HG03457 (cell line): ENCODE measurements around the gene SMG6.

Experiments used
- ATAC-seq: cut with Tn5 transposase; IDR thresholded peaks from one replicate; pipeline ENCODE4 v1.9.1; 2021; ENCODE audit warnings: moderate number of reproducible peaks; ENCODE audit not compliant: unreplicated experiment

The SMG6 gene

GRCh38 chr17:2064520-2064971 lies 239.0 kb downstream of the SMG6 start:
- ATAC-seq: no peak

DNA sequence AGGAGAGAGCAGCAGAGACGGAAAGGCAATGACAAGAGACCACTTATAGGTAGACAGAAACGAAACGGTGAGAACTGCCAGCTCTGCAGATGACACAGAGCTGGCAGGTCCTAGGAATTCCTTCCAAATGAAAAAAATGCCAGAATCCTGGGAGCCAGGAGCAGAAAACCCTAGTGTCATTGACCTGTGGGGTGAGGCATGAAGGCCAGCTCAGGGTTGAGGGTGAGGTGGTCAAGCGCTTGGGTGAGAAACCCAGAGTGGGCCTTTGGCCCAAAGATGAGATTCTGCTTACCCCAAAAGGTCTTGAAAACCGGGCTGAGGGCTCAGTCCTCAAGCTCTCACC lies 239.5 kb downstream of the SMG6 start:
- ATAC-seq: no peak

DNA sequence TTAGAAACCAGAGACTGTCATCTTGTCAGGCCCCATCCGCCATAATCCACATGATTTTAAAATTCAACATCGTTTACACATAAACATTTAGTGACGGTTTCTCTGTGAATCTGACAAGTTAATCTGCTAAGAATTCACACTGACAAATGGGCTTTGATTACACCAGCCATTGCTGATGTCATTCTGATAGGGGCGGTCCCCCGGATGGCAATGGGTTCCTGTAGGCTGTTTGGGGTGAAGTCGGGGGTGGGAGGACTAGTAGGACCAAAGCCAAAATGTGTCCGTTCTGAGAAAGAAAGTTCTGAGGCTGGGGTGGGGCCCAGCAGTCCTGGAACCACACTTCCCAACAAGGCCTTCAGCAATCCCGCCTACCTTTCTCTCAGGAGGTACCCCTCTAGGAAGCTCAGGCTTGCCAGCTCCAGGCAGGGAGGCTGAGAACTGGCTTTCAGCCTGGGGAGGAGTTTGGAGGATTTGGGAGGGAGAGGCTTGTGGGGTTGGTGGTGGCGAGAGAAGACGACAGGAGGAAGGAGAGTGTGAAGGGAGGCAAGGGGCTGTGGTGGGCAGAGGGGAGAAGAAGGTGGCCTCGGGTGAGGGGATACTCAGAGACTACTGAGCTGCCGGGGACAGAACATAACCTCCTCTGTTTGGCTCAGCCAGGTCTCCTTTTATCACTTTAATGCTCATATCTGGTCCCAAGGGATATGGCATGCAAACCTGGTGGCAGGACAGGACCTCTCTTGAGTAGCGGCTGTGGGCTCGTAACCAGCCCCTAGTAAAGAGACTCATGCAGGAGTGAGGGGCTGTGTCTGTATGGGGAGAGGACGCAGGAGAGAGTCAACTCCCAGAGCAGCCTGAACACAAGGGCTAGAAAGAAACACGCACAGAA lies 240.1 kb downstream of the SMG6 start:
- no peak for ATAC-seq

- ATAC-seq: no peak
Observed at GRCh38 chr17:2062571-2063183, 240.9 kb downstream of the SMG6 start.

DNA sequence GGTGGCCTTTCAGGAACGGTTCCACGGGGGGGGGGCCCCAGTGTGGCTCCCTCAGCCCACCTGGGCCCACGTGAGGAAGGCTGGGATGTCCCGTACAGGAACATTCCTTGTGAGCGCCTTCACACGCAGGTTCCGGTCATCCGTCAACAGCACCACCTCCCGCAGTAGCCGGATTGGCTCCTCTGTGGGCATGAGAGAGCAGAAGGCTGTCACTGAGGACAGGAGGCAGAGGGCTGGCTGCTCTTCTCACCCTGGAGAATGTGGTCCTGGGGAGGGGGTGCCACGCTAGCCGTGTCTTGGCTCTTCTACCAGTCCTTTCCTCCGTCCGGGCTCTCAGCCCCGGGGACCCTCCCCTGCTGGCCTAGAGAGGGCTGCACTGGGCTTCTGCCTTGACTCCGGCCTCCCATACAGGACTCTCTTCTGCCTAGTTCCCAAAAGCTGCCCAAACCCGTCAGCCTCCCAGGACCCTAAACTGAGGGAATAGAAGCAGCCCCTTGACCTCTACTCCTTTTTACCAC lies 242.1 kb downstream of the SMG6 start:
- no peak for ATAC-seq

- ATAC-seq: no peak
Observed at GRCh38 chr17:2060681-2061440, 242.7 kb downstream of the SMG6 start.

GRCh38 chr17:2060385-2060658 lies 243.3 kb downstream of the SMG6 start:
- no peak for ATAC-seq

DNA sequence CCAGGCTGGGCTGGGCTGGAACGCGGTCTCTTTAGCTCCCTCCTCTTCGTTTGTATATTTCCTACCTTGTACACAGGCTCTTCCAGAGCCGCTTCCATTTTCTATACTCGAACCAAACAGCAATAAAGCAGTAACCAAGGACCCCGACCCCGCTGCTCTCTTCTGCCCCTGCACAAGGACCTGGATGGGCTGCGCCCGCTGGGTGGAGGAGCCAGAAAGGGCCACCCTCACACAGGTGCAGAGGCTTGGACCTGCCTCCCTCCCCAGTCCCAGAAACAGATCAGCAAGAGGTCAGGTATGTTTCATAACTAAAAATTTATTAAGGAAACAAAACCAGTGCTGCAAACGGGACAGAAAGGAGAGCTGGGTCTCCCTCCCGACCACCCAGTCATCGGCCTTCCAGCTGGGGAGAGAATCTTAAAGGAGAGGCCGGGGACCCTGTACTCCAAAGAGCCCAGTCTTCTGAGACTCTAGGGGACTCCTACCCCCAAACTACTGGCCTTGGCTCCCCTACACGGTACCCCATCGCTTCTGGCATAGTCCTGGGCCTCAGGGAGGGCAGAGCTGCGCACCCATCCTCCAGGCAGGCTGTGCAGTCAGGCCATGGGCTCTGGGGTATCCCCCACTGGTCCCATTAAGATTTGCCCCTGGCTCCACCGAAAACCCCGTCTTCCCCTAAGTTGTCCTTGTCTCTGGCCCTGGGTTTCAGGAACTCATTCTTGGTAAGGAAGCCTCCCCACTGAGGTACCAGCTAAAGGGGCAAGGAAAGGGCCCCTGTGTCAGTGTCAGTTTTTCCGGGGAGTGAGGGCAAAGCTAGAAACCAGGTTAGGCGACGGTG lies 243.8 kb downstream of the SMG6 start:
- ATAC-seq: no peak

GRCh38 chr17:2058586-2059546 lies 244.7 kb downstream of the SMG6 start:
- no peak for ATAC-seq

- ATAC-seq: no peak
Observed at GRCh38 chr17:2057760-2058585, 245.6 kb downstream of the SMG6 start.

DNA sequence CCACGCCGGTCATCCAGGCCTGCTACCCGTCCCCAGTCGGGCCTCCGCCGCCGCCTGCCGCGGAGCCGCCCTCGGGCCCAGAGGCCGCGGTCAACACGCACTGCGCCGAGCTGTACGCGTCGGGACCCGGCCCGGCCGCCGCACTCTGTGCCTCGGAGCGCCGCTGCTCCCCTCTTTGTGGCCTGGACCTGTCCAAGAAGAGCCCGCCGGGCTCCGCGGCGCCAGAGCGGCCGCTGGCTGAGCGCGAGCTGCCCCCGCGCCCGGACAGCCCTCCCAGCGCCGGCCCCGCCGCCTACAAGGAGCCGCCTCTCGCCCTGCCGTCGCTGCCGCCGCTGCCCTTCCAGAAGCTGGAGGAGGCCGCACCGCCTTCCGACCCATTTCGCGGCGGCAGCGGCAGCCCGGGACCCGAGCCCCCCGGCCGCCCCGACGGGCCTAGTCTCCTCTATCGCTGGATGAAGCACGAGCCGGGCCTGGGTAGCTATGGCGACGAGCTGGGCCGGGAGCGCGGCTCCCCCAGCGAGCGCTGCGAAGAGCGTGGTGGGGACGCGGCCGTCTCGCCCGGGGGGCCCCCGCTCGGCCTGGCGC lies 246.3 kb downstream of the SMG6 start:
- ATAC-seq: no peak

GRCh38 chr17:2056206-2057174 lies 247.1 kb downstream of the SMG6 start:
- no peak for ATAC-seq

GRCh38 chr17:2055292-2056205 lies 248.0 kb downstream of the SMG6 start:
- no peak for ATAC-seq

- ATAC-seq: no peak
Observed at GRCh38 chr17:2054512-2055291, 248.9 kb downstream of the SMG6 start, which contains the start of gene HIC1. Gene HIC1, plus strand, starts transcription at chr17:2055103. Its CDS starts 1,588 bp downstream, at chr17:2056691.

DNA sequence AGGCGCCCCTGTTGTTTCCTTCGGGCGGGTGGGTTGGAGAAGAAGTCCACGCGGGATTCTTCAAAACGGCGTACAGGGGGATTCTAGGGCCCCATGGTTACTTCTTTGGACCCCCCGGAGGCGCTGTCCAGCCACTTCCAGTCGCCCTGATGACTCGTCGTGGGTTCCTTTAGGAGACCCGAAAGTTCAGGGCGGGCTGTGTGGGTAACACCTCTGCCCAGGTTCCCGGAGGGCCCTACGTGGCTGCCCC lies 249.4 kb downstream of the SMG6 start:
- no peak for ATAC-seq
